Measurements from ENCODE around the gene LRP1-AS.

Gene LRP1-AS

DNA sequence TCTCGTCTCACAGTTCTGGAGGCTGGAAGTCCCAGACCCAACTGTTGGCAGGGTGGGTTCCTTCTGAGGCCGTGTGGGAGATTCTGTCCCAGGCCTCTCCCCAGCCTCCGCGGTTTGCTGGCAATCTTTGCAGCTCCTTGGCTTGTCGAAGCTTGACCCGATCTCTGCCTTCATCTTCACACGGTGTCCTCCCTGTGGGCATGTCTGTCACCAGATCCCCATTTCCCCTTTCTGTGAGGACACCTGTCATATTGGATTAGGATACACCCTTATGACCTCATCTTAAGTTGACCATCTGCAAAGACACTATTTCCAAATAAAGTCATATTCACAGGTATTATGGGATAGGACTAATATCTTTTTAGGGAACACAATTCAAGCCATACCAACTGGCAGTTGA lies 22.6 kb upstream of the LRP1-AS start:
- TF ChIP-seq, protein P1, sequence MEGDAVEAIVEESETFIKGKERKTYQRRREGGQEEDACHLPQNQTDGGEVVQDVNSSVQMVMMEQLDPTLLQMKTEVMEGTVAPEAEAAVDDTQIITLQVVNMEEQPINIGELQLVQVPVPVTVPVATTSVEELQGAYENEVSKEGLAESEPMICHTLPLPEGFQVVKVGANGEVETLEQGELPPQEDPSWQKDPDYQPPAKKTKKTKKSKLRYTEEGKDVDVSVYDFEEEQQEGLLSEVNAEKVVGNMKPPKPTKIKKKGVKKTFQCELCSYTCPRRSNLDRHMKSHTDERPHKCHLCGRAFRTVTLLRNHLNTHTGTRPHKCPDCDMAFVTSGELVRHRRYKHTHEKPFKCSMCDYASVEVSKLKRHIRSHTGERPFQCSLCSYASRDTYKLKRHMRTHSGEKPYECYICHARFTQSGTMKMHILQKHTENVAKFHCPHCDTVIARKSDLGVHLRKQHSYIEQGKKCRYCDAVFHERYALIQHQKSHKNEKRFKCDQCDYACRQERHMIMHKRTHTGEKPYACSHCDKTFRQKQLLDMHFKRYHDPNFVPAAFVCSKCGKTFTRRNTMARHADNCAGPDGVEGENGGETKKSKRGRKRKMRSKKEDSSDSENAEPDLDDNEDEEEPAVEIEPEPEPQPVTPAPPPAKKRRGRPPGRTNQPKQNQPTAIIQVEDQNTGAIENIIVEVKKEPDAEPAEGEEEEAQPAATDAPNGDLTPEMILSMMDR (IDR thresholded peaks at IDR 0.05; ENCODE audit: low read length, missing control alignments), result no peak
- H3K4me3 ChIP-seq (replicated peaks; ENCODE audit: low read depth, low read length), result no peak overlapping the region
- no peak for DNase-seq (ENCODE audit: low read depth)

- no peak overlapping the region for H3K4me3 ChIP-seq (replicated peaks; ENCODE audit: low read depth, low read length)
- TF ChIP-seq, protein P1 (IDR thresholded peaks at IDR 0.05; ENCODE audit: low read length, missing control alignments), result no peak
- DNase-seq (ENCODE audit: low read depth), result no peak
These were observed 21.8 kb upstream of the LRP1-AS start for GRCh38 chr12:57169046-57169795.

GRCh38 chr12:57168058-57168457 lies 20.6 kb upstream of the LRP1-AS start:
- TF ChIP-seq, protein P1 (IDR thresholded peaks at IDR 0.05; ENCODE audit: low read length, missing control alignments), result no peak
- DNase-seq (ENCODE audit: low read depth), result no peak
- H3K4me3 ChIP-seq (replicated peaks; ENCODE audit: low read depth, low read length), result no peak overlapping the region

- peak; percentile 62 for DNase-seq (ENCODE audit: low read depth)
- no peak overlapping the region for H3K4me3 ChIP-seq (replicated peaks; ENCODE audit: low read depth, low read length)
- TF ChIP-seq, protein P1 (IDR thresholded peaks at IDR 0.05; ENCODE audit: low read length, missing control alignments), result no peak
These were observed 19.6 kb upstream of the LRP1-AS start for GRCh38 chr12:57166971-57167371.

- no peak overlapping the region for H3K4me3 ChIP-seq (replicated peaks; ENCODE audit: low read depth, low read length)
- DNase-seq (ENCODE audit: low read depth), result no peak
- TF ChIP-seq, protein P1 (IDR thresholded peaks at IDR 0.05; ENCODE audit: low read length, missing control alignments), result no peak
These were observed 18.3 kb upstream of the LRP1-AS start for GRCh38 chr12:57165741-57166140.

- TF ChIP-seq, protein P1 (IDR thresholded peaks at IDR 0.05; ENCODE audit: low read length, missing control alignments), result no peak
- DNase-seq (ENCODE audit: low read depth), result peak; percentile 63
- no peak overlapping the region for H3K4me3 ChIP-seq (replicated peaks; ENCODE audit: low read depth, low read length)
These were observed 17.7 kb upstream of the LRP1-AS start for GRCh38 chr12:57164966-57165625.

Measured in fibroblast of pulmonary artery (primary cell).